NCI-H2196 (cell line): Measurements from ENCODE around the gene KIF26B.

Source experiments
- DNase-seq: peaks from one replicate; lab custom pipeline; 2025; ENCODE audit not compliant: unreplicated experiment; lab: John Stamatoyannopoulos, UW

KIF26B gene

GRCh38 chr1:245234217-245235081 is 79.7 kb downstream of the KIF26B start:
- DNase-seq: no peak

- no peak for DNase-seq
Observed at GRCh38 chr1:245235156-245235555, 80.4 kb downstream of the KIF26B start.

- DNase-seq: no peak
Observed at GRCh38 chr1:245240648-245241165, 85.9 kb downstream of the KIF26B start.

- no peak for DNase-seq
Observed at GRCh38 chr1:245241526-245242130, 86.8 kb downstream of the KIF26B start.

GRCh38 chr1:245242989-245243388 is 88.2 kb downstream of the KIF26B start:
- DNase-seq: no peak

GRCh38 chr1:245245021-245245667 is 90.4 kb downstream of the KIF26B start:
- DNase-seq: no peak

GRCh38 chr1:245246433-245246832 is 91.6 kb downstream of the KIF26B start:
- DNase-seq: no peak

- DNase-seq: no peak
Observed at GRCh38 chr1:245247356-245247755, 92.6 kb downstream of the KIF26B start.

- DNase-seq: no peak
Observed at GRCh38 chr1:245247801-245248200, 93.0 kb downstream of the KIF26B start.

- DNase-seq: no peak
Observed at GRCh38 chr1:245248231-245248731, 93.5 kb downstream of the KIF26B start.

GRCh38 chr1:245255783-245256182 is 101.0 kb downstream of the KIF26B start:
- DNase-seq: no peak

- no peak for DNase-seq
Observed at GRCh38 chr1:245256528-245256927, 101.7 kb downstream of the KIF26B start.

GRCh38 chr1:245258271-245258920 is 103.6 kb downstream of the KIF26B start:
- no peak for DNase-seq

- no peak for DNase-seq
Observed at GRCh38 chr1:245260110-245260882, 105.5 kb downstream of the KIF26B start.

- no peak for DNase-seq
Observed at GRCh38 chr1:245260883-245261282, 106.1 kb downstream of the KIF26B start.

- no peak for DNase-seq
Observed at GRCh38 chr1:245261786-245262185, 107.0 kb downstream of the KIF26B start.

- no peak for DNase-seq
Observed at GRCh38 chr1:245263529-245264095, 108.8 kb downstream of the KIF26B start.

GRCh38 chr1:245264226-245264625 is 109.4 kb downstream of the KIF26B start:
- DNase-seq: no peak

- no peak for DNase-seq
Observed at GRCh38 chr1:245266105-245266504, 111.3 kb downstream of the KIF26B start.

- DNase-seq: no peak
Observed at GRCh38 chr1:245270063-245270462, 115.3 kb downstream of the KIF26B start.
